Dermis microvascular lymphatic vessel endothelial cell (primary cell): ENCODE data around the gene CCSER1. TPM values are rescaled to one million over a fixed set of nuclear protein-coding genes. Genes with fewer than 3 reads are reported as not detected.
"Not testable (repeated sequence)": the region's sequence is repeated elsewhere in the genome, so short reads cannot be mapped to it uniquely, and the experiment has no call there.

ENCODE experiments used
- DNase-seq, 2 donors: peaks; one replicate each; pipeline versions ENCODE4 v3.0.0 to v3.0.0-alpha.2; 2010; ENCODE audit warnings: low read depth in 2 of 2
- total RNA-seq: library from RNA; depleted of rRNA; stranded (reverse); fragments of >200 nt; gene quantifications from 2 replicates; pipeline ENCODE4 v1.2.1, GENCODE V29; 2014

CCSER1 gene
- total RNA-seq, 1 donor from 2014 or later: 0.13 TPM

DNA sequence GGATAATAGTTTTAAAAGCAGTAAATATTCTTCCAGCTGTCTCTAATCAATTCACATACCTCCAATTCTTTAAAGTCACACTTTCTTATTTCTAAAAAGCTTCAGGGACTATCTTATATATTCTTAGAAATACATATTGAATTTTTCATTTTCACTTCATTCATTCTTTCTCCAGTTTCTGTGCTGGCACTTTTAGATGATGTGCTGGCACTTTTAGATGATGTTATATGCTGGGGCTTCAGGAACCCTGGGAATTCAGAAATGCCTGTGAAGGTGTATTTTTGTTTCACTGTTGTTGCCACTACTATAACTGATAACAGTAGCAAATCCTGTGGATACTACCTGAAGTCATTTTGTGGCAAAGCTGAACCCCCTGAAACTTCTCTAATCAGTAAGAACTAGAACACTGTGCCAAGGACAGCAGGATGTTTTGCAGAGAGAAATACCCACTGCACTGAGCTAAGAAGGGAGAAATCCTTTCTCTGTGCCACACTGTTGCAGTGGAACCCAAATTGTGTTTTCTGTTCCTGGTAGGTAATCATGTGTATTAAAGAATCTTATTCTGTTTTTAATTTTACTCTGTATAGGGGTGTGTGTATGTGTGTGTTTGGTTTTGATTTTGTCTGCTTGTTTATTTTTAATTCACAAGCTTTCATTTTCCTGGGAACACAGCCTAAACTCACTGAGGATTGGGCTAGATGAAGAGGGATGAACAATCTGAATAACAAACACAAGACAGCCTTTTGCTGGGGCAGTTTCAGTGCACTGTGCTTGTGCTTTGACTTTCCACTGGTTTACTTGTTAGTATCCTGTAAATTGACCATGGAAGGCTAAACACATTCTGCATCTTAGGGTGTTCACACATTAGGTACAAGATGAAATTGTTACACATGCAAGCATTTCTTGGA is 898.3 kb downstream of the CCSER1 start:
- DNase-seq: no peak

DNA sequence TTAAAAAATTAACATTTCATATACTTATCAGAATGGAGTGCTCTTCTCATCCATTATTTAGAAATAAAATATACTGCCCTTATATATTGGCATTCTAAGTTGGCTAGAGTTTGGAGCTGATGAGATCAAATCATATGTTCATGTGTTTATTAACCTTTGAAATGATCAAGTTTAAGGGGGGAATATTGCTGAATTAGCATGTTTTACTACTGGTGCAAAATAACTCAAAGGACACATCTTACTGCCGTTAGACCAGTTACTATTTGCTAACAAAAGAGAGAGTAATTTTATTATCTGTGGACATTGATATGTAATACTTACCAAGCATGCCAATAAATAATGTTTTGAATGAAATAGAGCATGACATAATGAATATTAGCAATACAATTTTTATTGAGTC is 901.0 kb downstream of the CCSER1 start:
- no peak for DNase-seq

DNA sequence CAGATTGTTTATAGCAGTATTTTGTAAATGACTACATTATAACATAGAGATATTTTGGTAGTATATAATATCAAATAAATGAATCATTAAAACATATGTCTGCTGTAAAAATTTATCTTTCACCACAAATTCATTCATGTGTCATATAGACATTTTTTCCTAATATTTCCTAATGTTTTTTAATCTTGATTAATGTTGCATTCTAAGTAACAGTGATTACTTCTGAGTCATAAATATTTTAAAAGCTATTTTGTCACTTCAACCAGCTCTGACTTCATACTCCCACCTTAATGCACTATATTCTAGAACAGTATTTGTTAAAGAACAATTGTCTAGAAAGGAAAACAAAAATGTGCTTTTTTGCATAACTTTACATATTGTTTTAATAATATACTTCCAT is 904.6 kb downstream of the CCSER1 start:
- DNase-seq: no peak

DNA sequence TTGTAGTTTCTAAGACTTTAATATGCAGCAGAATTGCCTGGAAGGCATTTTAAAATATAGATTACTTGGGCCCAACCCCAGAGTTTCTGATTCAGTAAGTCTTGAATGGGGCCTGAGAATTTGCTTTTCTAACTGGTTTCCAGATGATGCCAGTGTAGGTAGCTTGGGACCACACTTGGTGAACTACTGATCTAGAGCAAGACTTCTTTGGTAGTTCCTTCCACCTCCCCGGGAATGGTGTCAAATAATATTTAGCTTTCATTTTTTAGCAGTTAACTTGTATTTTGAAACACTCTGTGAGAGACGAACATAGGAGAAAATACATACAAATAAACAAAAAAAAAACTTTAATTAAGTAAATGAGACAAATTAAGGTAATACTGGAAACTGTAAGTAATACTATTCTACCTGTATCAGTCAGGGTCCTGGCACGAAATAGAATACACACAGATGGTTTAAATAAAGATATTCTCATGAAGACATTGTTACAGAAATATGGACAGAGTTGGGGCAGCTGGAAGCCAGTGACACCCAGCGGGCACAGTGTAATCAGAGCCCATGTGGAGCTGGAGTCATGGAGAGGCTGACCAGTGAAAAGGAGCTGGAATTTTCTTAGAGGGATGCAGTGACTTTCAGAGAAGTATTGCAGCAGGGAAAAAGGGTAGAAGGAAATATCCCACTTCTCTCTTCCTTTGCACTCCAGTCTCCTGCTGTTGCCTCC is 905.7 kb downstream of the CCSER1 start:
- no peak for DNase-seq

DNA sequence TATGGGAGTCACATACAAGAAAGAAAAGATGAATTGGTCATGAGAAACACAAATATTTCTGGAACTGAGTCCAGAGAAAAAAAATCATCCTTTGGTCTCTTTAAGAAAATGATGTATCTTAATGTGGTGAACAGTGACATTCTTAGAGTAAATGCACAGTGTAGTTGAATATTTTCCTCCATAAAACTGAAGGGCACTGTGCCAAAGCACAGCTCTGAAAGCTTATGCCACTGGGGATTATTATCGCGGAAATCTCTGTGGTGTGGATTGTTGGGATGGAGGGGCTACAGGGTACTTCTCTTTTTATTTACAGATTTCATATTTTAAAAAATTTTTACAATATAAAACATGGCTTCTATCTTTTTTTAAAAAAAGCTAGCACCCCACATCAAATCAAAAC is 908.1 kb downstream of the CCSER1 start:
- DNase-seq: no peak

DNA sequence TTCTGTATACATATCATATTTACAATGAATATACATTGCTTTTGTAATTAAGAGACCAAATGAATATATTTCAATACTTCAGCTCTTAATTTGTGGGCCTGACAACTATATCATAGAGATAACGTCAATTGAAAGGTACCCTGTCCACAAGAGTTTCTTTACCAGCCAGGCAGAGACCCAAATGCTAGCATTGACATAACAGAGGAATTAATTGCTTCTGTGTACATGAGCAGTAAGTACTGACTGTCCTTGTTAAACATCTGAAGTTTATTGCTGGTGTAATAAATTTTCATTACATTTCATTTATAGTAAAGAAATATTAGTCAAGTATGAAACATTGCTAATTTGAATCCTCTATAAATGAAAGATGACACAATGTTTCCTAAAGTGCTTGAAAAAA is 910.8 kb downstream of the CCSER1 start:
- no peak for DNase-seq

DNA sequence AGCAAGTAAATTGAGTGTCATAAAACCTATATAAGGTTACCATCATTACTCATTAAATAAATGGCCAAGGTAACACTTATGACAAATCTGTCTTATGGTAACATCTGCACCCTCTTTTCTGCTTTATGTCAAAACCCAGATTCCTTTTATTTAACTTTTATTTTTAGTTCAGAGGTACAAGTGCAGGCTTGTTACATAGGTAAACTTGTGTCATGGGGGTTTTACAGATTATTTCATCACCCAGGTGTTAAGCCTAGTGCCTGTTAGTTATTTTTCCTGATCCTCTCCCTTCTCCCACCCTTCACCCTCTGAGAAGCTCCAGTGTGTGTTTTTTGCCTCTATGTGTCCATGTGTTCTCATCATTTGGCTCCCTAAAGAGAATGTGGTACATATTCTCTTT is 930.7 kb downstream of the CCSER1 start:
- DNase-seq: no peak

DNA sequence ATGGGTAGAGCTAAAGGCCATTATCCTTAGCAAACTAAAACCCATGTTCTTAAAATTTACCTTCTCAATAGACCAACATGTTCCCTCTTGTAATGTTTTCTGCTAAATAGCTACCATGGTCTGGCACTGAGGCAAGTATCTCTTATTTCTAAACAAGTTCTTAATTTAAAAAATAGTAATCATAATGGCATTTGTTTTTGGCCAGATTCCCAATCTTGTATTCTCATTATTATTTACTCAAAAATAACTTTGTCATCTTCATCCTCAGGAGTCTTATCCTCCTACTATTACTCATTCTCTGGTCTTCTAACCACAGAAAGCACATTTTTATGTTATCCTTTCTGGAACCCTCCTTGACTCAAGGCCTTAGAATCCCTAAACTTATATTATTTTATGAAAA is 931.2 kb downstream of the CCSER1 start:
- DNase-seq: no peak

DNA sequence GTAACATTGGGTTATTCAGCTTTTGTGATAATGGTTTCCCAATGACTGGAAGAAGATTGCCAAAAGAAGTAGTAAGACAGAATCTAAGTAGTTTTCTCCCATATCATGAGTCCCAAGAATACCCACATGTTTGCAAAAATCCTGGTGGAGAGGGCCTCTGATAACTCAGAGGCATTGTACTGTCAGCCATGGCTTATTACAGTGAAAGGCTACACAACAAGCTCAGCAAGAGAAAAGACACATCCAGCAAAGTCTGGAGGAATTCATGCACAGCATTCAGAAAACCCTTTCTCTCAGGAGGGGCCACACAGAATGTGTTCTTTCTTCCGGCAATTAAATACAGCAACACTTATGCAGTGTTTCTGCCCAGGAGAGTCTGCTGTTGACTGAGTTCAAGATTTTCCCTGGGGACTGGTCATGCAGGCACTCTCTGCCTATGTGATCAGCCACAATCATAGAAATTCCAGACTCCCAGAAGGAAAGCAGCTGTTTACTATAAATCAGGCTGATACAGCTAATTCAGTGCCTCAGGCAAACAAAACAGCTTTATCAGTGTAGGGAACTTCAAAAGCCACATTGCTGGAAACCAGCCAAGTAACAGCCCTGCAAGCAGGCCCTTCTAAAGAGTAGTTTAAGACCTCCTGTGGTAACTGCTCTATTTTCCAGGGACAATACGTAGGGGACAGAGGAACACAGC is 937.1 kb downstream of the CCSER1 start:
- DNase-seq: no peak

DNA sequence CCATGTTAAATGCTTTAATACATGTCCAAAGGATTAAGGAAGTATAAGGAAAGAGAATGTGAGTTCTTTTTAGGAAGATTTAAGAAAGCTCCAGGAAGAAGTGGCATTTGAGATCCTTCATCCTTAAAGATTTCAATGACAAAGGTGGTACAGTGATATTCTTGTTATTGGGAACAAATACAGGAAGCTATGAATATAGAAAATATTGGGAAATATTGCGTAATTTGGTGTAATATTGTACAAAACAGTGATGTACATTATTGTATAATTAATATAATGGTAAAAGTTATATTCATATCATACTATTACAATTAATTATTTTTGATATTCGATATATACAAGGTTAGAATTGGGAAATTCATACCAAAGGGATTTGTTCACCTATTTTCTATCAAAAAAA is 937.9 kb downstream of the CCSER1 start:
- DNase-seq: no peak

DNA sequence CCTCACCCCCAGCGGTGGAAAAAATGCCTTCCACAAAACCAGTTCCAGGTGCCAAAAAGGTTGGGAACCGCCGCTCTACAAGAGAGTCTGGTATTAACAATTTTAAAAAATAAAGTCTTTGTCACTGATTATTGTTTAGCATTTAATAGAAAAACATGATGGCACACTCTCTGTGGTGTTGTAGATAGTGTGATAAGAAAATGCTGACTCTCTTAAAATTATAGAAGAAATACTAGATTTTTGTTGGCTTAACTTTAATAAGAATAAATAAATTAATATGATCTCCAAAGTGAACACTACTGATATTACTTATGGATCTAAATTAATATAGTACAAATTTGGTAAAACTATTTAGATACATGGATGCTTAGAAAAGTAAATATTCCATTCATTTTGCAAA is 943.5 kb downstream of the CCSER1 start:
- no peak for DNase-seq

DNA sequence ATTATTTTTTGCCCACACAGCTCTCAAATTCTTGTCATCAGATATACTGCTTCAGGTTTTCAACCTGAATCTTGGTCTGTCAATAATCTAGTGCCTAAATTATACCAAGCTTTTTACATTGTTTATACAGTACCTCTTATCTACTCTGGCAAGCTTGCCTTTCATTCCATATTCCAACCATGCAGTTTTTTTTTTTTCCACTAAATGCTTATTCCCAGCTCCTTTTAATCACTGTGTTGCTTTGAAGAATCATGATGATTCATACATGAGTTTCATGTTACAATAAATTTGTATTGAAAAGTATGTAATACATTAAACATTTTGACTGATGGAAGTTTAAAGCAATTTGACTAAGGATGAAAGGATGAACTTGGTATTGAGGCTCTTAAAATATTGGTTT is 949.0 kb downstream of the CCSER1 start:
- DNase-seq: no peak

DNA sequence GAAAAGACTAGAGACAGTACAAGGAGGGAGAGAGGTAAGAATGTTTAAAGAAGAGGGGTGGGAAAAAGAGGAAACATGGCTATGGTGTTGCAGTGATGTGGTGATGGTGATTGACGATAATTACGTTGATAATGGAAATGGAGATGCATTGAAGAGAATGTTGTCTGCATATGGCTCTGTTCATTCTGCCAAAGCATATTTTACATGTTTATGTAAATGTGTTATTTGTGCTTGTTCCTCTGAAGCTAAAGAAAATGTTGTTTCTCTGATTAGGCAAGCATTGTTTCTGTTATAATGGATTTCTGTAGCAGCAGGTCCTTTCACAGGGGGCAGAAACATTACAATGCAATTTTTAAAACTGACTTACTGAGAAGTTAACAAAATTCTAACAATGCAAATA is 958.8 kb downstream of the CCSER1 start:
- DNase-seq: no peak

DNA sequence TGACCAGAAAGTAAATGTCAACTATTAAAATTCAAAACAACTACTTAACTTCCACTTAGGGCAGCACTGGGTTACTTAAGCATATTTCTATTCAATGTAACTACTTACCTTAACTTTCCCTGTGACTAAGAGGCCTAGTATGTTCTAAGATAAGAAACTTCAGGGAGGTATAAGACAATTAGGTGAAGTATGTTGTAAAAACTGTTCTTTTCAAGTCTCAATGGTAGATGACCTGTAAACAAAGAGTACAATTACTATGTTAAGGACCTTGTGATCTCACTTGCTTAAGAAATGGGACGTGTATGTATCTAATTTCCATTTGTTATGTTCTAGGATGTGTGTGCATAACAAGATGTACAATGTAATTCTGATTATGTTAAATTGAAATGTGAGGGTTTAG is 960.5 kb downstream of the CCSER1 start:
- DNase-seq: no peak

DNA sequence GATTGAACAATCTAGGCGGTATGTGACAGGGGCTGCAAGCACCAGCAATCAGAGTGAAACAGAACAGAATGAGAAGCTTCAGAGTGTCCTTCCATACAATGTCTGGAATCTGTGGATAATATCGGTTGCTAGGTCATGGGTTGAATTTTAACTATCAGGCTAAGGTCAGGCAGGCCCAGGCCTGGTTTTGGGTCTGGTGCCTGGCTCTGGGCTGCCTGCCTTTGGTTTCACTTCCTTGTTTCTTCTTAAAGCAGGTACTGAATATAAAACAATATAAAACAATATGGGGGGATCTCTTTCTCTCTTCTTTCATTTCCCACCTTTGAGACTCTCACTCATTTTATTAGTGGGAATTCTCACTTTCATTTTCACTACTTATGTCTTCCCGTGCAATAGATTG is 962.0 kb downstream of the CCSER1 start:
- no peak for DNase-seq

DNA sequence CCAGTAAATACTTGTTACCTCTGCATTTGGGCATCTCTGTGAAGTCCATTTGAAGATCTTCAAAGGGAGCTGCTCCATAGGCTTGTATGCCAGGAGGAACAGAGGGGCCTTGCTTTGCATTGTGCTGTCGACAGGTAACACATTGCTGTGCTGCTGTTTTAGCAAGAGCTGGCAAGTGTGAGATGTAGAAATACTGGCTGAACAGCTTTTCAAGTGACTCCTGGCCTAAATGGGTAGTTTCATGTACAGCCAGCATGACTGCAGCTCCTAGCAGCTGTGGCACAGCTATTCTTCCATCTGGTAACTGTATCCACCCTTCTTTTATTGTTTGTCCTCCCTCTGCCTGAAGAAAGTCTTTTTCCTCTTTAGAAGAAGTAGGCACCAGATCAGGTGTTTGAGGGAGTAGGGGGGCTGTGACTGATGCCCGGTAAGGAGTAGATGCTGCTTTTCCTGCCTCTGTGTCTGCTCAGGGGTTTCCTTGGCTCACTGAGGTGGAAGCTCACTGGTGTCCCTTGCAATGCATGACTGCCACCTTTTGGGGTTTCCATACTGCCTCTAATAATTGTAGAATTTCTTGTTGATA is 965.3 kb downstream of the CCSER1 start:
- DNase-seq: no peak

DNA sequence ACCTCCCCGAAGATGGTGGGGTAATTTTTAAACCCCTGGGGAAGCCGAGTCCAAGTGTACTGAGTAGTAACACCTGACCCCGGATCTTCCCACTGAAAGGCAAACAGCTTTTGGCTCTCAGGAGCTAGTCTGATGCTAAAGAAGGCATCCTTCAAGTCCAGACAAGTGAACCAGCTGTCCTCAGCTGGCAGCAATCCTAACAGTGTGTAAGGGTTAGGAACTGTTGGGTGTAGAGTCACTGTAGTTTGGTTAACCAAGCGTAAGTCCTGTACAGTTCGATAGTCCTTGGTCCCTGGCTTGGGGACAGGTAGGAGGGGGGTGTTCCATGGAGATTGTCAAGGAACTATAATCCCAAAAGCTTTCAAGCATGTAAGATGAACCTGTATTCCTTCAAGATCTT is 967.0 kb downstream of the CCSER1 start:
- not testable (repeated sequence) for DNase-seq

DNA sequence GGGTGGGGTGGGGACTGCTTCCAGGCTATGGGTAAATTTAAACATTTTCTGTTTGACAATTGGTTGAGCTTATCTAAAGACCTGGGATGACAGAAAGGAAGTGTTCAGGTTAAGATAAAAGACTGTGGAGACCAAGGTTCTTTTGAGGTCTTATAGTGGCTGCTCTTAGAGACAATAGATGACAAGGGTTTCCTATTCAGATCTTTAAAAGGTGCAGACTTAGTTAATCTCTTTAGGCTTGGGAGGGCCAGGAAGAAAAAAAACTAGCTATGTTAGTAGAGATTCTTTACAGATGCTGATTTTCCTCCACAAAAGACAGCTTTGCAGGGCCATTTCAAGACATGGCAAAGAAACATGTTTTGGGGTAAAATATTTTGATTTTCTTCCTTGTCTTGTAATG is 972.5 kb downstream of the CCSER1 start:
- DNase-seq: no peak

DNA sequence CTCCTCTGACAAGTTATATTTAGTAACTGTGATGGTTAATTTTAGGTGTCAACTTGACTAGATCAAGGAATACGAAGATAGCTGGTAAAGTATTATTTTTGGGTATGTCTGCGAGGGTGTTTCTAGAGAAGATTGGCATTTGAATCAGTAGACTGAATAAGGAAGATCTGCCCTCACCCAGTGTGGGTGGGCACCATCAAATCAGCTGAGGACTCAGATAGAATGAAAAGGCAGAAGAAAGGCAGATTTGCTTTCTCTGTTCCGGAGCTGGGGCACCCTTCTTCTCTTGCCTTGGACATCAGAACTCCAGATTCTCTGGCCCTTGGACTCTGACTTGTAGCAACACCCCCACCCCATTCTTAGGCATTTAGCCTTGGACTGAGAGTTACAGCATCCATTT is 981.6 kb downstream of the CCSER1 start:
- no peak for DNase-seq

DNA sequence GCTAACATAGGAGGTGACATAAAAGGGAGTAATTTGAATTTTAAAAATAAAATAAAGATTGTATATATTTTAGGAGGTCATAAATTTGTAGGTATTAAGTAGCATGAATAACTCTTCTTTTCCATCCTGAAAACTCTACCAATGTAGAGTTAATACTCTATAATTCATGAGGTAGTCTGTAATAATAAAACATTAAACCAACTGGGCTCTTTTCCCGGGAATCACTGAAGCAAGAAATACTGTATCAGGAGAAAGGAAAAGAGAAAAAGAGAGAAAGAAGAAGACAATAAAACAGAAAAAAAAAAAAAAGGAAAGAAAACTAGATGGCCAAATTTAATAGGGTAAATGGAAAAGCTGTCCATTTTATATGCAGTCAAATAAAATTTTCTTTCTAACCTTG is 984.4 kb downstream of the CCSER1 start:
- no peak for DNase-seq

DNA sequence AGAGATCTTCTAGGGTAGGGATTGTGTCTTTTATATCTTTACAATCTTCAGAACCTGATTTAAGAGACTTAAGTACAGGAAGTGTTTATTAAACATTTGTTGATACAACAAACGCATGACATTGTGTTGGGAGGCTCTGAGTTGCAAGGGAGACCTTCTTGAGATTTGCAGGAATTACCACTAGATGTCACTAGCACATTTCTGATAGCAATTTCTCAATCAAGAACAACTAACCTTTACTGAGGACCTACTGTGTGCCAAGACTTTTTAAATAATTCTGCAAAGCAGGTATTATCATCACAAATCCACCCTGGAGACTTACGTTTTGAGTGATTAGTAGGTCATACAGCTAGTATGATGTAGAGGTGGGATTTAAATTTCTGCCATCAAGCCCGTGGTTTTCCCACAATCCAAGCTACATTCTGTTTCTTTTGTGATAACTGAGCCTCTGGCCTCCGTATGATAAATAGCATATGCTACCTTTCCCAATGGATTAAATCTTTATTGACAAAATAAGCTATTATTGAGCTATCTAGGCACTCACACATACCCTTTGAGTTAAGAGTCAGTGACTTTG is 986.0 kb downstream of the CCSER1 start:
- peak in 1 of 2 donors; percentile 8 for DNase-seq

DNA sequence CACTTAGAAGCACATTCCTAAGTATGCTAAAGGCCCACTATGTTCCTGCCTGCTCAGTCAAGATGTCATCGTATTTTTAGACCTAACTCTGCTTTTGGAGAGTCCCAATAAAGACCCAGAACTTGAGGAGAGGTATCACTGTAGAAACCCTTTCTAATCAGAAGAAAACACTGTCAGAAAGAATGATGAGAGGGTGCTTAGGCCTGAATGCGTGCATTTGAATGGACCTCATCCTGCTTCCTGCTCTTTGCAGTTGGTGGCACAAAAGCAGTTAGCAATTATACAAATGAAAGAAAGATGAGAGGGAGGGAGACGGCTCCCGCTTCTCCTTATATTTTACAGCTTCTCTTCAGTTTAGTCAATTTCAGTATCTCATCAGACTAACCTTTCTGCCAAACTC is 987.2 kb downstream of the CCSER1 start:
- no peak for DNase-seq
